Left colon (tissue), 2 donors: ENCODE data around the gene IFNA8. TPM values are rescaled to one million over a fixed set of nuclear protein-coding genes. Genes with fewer than 3 reads are reported as not detected.

Experiments used
- total RNA-seq, 2 donors: library from RNA; stranded (reverse); fragmentation: NEBNext Ultra II Directional; extraction: Animal tissue kit (Norgen Biotek cat#: 25700); gene quantifications; one replicate each; pipeline ENCODE4 v1.2.1, GENCODE V29; 2021
- donor health status: DM: no; HTN: no; CAD: no.
- donor health status: DM: yes; HTN: yes; CAD: no.

The IFNA8 gene
- total RNA-seq, 2 donors from 2014 or later, result not detected

Other genes with a start within 250 kb of the IFNA8 start
- not detected for gene IFNA21, start 242.5 kb upstream of the IFNA8 start, total RNA-seq
- gene IFNA4, start 221.5 kb upstream of the IFNA8 start, total RNA-seq, result not detected
- not detected for gene IFNA7, start 206.9 kb upstream of the IFNA8 start, total RNA-seq
- not detected for gene IFNA10, start 202.0 kb upstream of the IFNA8 start, total RNA-seq
- gene IFNA16, start 191.8 kb upstream of the IFNA8 start, total RNA-seq, result not detected
- not detected for gene IFNA17, start 180.9 kb upstream of the IFNA8 start, total RNA-seq
- gene IFNA14, start 169.1 kb upstream of the IFNA8 start, total RNA-seq, result not detected
- gene IFNA5, start 103.8 kb upstream of the IFNA8 start, total RNA-seq, result not detected
- gene KLHL9, start 73.7 kb upstream of the IFNA8 start, total RNA-seq, result 10 to 100 TPM; 19.0 to 23.7 TPM
- not detected for gene IFNA6, start 58.2 kb upstream of the IFNA8 start, total RNA-seq
- gene IFNA13, start 41.1 kb upstream of the IFNA8 start, total RNA-seq, result not detected
- gene IFNA2, start 23.7 kb upstream of the IFNA8 start, total RNA-seq, result not detected
- gene IFNA1, start 31.3 kb downstream of the IFNA8 start, total RNA-seq, result not detected
- not detected for gene IFNE, start 73.2 kb downstream of the IFNA8 start, total RNA-seq